ENCODE data around the gene SEMA5A.
"Not testable (repeated sequence)": the region's sequence is repeated elsewhere in the genome, so short reads cannot be mapped to it uniquely, and the experiment has no call there.

The SEMA5A gene

DNA sequence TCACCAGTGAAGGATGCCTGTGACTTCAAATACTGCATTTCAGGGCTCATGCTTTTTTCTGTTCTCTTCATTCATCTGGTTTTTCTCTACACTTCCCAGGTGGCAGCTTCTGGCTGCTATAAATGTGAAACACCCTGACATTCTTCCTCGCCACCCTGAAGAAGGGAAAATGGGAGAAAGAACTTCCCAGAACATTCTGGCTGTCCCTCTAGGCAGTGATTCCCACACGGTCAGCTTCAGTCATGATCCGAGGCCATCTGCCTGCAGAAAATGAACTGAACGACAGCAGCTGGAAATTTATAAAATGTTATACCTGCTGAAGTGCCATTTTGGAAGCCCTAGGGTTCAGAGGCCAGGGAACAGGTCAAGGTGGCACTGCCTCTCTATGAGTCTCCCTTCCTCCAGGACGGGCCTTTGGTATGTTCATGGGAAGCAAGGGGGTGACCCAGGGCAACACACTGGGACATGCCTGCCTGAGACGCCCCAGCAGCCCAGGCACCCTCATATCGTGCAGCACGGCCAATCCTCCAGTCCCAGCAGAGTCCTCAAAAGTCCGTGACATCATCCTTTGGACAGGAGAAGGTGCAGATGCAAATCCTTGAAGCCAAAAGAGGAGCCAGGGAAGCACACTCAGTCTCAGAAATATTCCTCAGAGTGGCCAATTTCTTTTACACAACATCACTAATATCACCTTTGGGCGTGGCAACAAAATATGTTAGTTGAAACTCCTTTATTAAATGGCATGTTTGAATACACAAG lies 107.1 kb downstream of the SEMA5A start:
- no peak for DNase-seq

DNA sequence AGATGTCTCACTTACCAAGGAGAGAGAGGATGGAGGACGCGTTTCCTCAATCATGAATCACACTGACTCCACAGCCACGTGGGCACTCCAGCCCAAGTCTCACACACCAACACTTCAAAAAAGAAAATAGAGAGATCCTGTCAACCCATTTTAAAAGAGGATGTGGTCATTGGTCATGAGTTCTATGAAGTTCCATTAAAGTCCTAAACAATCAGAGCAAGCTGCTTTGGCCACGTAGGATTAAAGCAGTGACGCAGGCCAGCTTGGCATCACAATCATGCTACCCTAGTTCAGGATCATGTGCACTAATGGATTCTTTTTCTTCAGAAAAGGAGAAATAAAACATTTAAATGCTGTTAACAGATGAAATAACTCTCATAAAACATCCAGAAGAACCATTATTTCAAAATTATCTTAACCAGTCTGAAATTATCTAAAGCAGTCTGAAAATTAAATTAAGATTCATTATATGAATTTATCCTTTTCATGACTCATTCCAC lies 108.1 kb downstream of the SEMA5A start:
- DNase-seq, result no peak

DNA sequence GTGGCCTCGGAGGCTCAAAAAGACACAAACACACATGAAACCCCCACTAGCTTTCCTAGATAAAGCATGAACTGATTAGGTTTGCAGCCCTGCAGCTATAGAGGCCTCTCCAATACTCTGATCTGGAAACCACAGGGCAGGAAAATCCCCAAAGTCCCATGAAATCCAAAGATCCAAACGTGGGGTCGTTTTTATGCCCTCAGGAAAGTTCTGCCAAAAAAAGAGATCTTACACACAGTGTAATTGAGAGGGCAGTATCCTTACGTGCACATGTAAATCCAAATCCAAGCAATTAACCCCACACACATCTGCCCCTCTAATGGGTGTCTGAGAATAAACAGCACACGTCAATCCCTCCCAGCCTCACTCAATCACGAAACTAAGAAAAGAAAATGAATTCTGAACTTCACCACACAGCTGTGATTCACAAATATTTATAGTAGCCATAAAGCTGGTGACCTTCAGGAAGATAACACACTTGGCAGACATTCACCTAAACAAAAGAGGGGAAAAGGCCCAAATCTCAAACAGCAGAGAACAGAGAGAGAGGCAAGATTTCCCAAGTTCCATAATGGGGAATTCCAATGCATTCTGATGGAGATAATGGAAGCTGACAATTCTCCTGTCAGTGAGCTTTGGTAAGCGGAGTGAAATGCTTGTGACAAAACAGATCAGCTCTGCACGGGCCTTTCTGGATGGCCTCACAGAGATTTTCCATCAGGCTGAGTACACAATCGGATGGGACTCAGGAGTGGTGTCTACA lies 114.2 kb downstream of the SEMA5A start:
- DNase-seq, result no peak

DNA sequence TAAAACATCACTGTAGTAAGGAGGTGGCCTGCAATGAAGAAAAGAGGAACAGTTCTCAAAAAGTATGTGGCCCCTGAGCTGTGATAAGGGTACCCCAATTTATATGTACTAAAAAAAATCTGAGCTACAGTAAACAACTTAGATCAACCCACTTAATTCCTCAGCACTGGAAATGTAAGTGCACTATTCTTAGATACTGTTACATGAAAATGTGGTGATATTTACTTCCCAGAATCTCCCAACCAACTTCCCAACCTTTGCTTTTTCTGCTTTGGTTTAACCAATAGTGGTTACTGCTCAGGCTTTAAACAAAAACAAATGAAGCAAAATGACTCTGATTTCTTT lies 114.8 kb downstream of the SEMA5A start:
- DNase-seq, result no peak

DNA sequence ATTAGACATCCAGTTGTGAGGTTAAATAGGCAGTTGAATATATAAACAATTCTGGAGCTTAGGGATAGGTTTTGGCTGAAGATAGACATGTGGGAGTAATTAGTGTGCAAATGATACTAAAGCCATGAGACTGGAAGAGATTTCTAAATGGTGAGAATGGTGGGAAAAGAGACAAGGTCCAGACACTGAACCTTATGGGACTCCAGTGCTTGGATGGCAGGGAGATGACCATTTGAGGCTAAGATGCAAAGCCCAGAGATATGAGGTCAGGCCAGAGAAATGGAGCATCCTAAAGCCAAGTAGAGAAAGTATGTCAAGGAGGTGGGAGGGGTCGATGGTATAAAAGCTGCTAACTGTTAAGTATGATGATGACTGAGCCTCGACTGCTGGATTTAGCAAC lies 115.6 kb downstream of the SEMA5A start:
- no peak for DNase-seq

GRCh38 chr5:9429691-9430215 lies 116.1 kb downstream of the SEMA5A start:
- DNase-seq, result no peak

DNA sequence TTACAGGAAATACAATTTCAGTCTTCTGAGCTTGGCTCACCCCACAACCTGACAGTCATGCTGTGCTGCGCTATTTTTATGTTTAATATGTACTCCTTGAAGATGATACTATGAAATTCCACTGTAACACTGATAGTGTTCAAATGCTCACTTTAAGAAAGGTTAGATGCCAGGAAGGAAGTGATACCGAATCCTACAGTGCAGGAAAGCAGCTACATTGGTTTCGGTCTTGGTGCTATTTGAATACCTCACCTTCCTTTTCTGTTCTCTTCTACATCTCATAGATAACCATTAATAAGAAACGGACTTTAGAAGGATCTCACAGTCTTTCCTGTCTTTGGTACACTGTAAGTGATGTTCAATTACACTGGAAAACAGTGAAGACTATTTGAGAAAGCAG lies 117.6 kb downstream of the SEMA5A start:
- DNase-seq, result no peak

DNA sequence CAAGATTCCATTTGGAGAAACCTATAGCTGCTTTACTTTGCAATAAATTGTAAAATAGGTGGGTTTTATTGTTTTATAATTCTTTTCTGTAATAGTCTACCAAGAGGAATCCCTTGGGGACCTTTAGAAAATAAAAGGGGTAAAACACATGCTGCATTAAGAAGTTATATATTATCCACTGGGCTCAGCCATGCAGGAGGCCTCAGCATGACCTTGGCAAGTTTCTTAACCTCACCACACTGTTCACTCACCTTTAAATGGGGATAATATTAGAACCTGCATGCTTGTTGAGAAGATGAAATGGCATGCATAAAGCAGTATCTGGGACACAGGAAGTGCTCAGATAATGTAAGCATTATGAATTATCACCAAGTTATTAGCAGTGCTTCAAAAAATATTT lies 120.2 kb downstream of the SEMA5A start:
- DNase-seq, result no peak

DNA sequence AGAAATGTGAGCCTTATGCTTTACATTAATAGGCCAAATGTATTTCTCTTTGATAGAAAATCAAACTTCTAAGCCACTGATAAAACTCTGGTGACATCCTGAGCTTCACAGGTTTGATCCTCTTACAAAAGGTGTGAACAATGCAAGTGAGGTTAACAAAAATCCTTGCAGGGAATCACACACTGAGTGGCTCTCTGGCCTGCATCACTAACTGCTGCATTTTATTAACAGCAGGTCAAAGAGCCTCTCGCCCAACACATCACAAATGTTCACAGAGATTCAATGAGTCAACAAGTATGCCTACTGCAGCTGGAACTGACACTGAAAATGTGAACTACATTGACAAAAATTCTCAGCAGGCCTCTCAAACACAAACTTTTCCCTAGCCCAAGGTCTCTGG lies 122.3 kb downstream of the SEMA5A start:
- no peak for DNase-seq

DNA sequence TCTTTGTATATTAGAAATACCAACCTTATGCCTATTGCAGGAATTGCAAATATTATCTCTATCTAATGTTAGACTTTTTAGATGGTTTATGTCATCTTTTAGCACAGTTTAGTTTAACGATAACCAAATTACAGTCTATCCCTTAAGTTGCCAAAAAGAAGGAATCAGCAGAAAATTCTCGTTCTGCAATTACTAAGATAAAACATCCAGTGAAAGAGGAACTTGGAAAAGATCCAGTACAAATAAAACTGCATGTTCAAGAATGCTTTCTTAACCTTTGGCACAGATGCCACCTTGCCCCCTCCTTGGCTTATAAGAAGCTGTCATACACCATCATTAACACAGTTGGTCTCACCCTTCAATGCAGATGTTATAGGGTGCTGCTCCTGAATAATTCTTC lies 124.0 kb downstream of the SEMA5A start:
- DNase-seq, result no peak

- DNase-seq, result no peak
These were observed 126.1 kb downstream of the SEMA5A start for GRCh38 chr5:9419794-9420193.

GRCh38 chr5:9415566-9415965 lies 130.3 kb downstream of the SEMA5A start:
- no peak for DNase-seq

GRCh38 chr5:9415091-9415490 lies 130.8 kb downstream of the SEMA5A start:
- DNase-seq, result no peak

GRCh38 chr5:9411142-9411541 lies 134.7 kb downstream of the SEMA5A start:
- no peak for DNase-seq

- no peak for DNase-seq
These were observed 136.4 kb downstream of the SEMA5A start for GRCh38 chr5:9409413-9409960.

GRCh38 chr5:9408964-9409363 lies 136.9 kb downstream of the SEMA5A start:
- DNase-seq, result no peak

DNA sequence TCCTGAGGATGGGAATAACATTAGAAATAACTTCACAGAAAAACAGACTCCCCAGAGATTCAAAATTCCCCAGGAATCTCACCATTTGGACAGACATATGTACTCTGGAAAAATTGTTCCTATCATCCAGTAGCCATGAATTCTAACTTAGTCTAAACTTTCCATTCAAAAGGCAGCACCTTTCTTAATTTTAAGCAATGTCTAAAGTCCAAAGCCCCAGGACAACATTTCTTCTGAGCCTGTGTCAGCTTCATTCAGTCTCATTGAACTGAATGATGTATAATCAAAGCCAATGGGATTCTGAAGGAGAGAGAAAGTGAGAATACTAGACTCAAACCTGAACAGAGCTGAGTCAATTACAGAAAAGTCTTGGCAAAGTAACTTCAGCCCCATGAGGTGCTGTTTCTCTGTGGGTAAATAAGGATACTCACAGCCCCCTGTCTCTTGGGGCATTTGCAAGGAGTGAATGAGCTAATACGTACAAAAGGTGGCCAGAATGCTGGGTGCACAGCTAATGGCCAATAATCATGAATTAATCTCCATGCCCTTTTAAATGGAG lies 140.6 kb downstream of the SEMA5A start:
- DNase-seq, result no peak

GRCh38 chr5:9401786-9402472 lies 143.9 kb downstream of the SEMA5A start:
- DNase-seq, result no peak

DNA sequence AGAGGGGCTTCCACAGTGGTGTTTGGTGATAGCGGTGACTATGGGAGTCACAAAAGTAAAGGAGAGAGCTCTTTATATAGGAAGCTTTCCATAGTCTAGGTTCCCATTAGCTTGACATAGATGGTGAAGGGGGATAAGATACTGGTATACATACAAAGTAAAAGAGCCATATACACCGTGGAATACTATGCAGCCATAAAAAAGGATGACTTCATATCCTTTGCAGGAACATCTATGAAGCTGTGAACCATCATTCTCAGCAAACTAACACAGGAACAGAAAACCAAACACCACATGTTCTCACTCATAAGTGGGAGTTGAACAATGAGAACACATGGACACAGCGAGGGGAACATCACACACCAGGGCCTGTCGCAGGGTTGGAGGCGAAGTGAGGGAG lies 146.1 kb downstream of the SEMA5A start:
- not testable (repeated sequence) for DNase-seq

GRCh38 chr5:9399094-9399493 lies 146.8 kb downstream of the SEMA5A start:
- no peak for DNase-seq

- DNase-seq, result no peak
These were observed 147.6 kb downstream of the SEMA5A start for GRCh38 chr5:9398227-9398626.

- DNase-seq, result no peak
These were observed 149.5 kb downstream of the SEMA5A start for GRCh38 chr5:9396285-9396770.

- no peak for DNase-seq
These were observed 150.2 kb downstream of the SEMA5A start for GRCh38 chr5:9395706-9396105.
